Endothelial cell of umbilical vein (primary cell): ENCODE data around the gene PSD4. TPM values are rescaled to one million over a fixed set of nuclear protein-coding genes. Genes with fewer than 3 reads are reported as not detected.

Experiments
- BruUV-seq: library from RNA; stranded (reverse); fragments of 400-500 nt; replicated peaks from 2 replicates; lab custom pipeline; 2021; lab: Mats Ljungman, UMichigan
- CTCF ChIA-PET: fragments of 300-600, 350-600 bp; sonication (Branson Sonifier 250); formaldehyde crosslinking; loops from one replicate; lab custom pipeline; 2021; ENCODE audit warnings: antibody characterized with exemption, inconsistent platforms; lab: Charles Lee
- POLR2A ChIA-PET: fragments of 300-600, 350-600 bp; sonication (Branson Sonifier 250); formaldehyde crosslinking; loops from one replicate; lab custom pipeline; 2021; ENCODE audit warnings: antibody characterized with exemption, inconsistent platforms; lab: Charles Lee
- DNase-seq: peaks from one replicate; pipeline ENCODE4 v3.0.0-alpha.2; 2011; ENCODE audit warnings: low read depth, low spot score
- FAIRE-seq: peaks from 2 replicates; lab custom pipeline; 2011; peaks lifted over from hg19 to GRCh38; lab: Jason Lieb, UNC
- H2AFZ ChIP-seq: 2 replicates; pipeline ENCODE4 v1.6.0; 2012; ENCODE audit warnings: low read depth, low read length, control low read depth, inconsistent platforms
- H3K27ac ChIP-seq: 2 replicates; pipeline ENCODE4 v1.5.1; 2011; ENCODE audit warnings: low read depth, mild to moderate bottlenecking, control low read depth, low read length, moderate library complexity; ENCODE audit not compliant: insufficient read depth
- H3K27me3 ChIP-seq, 2 experiments: 2 replicates each; pipeline versions ENCODE4 v1.6.0 to v1.6.1; 2011; ENCODE audit warnings: low read length in 2 of 2, mixed read lengths in 1 of 2; ENCODE audit not compliant: control insufficient read depth in 2 of 2, insufficient read depth in 2 of 2
- H3K36me3 ChIP-seq, 2 experiments: 2 replicates in 1 of 2; 3 replicates in 1 of 2; pipeline ENCODE4 v1.5.1; 2011; ENCODE audit warnings: low read length in 2 of 2, mild to moderate bottlenecking in 1 of 2, moderate library complexity in 1 of 2; ENCODE audit not compliant: control insufficient read depth in 2 of 2, insufficient read depth in 2 of 2; ENCODE audit errors: extremely low read depth in 1 of 2
- H3K4me1 ChIP-seq: 3 replicates; pipeline ENCODE4 v1.5.1; 2011; ENCODE audit warnings: mild to moderate bottlenecking, low read length; ENCODE audit not compliant: control insufficient read depth, insufficient read depth; ENCODE audit errors: extremely low read depth
- H3K4me2 ChIP-seq: 2 replicates; pipeline ENCODE4 v1.6.1; 2011; ENCODE audit warnings: low read length, control low read depth, mixed read lengths; ENCODE audit not compliant: insufficient read depth
- H3K4me3 ChIP-seq, 3 experiments: fragments of 200-600 bp in 1 of 3; sonication (generic), shearing (Covaris generic) in 1 of 3; replicated peaks in 1 of 3; 2 replicates each; pipeline ENCODE4 v1.5.1; 2011 to 2016; ENCODE audit warnings: control low read depth in 3 of 3, low read length in 3 of 3, mild to moderate bottlenecking in 2 of 3, inconsistent platforms in 1 of 3, low read depth in 1 of 3, moderate library complexity in 1 of 3; ENCODE audit not compliant: insufficient read depth in 1 of 3
- H3K79me2 ChIP-seq: 2 replicates; pipeline ENCODE4 v1.6.0; 2012; ENCODE audit warnings: low read length, inconsistent platforms; ENCODE audit not compliant: control insufficient read depth, insufficient read depth
- H3K9ac ChIP-seq: replicated peaks from 2 replicates; pipeline ENCODE3; 2011; ENCODE audit warnings: low read length, control low read depth; ENCODE audit not compliant: insufficient read depth; ENCODE audit errors: extremely low read depth
- H3K9me1 ChIP-seq: replicated peaks from 3 replicates; pipeline ENCODE4 v1.6.0; 2011; ENCODE audit warnings: mild to moderate bottlenecking, low read length; ENCODE audit not compliant: control insufficient read depth, insufficient read depth; ENCODE audit errors: extremely low read depth
- H3K9me3 ChIP-seq: replicated peaks from 2 replicates; pipeline ENCODE4 v1.5.1; 2012; ENCODE audit warnings: low read length, inconsistent platforms; ENCODE audit not compliant: control insufficient read depth, insufficient read depth
- H4K20me1 ChIP-seq: replicated peaks from 2 replicates; pipeline ENCODE3; 2011; ENCODE audit warnings: mild to moderate bottlenecking, low read length; ENCODE audit not compliant: control insufficient read depth, insufficient read depth; ENCODE audit errors: extremely low read depth
- CTCF ChIP-seq, 2 donors: IDR thresholded peaks; 1 replicate in 1 of 2; 2 replicates in 1 of 2; pipeline ENCODE4 v1.5.1; 2011; ENCODE audit warnings: low read length in 2 of 2, mild to moderate bottlenecking in 2 of 2, moderate library complexity in 2 of 2, control low read depth in 1 of 2, inconsistent platforms in 1 of 2, low read depth in 1 of 2; ENCODE audit not compliant: insufficient read depth in 1 of 2; ENCODE audit errors: extremely low read depth in 1 of 2
- EZH2 ChIP-seq: IDR thresholded peaks from 2 replicates; pipeline ENCODE4 v1.6.1; 2012; ENCODE audit warnings: borderline replicate concordance, low read depth, mild to moderate bottlenecking, moderate library complexity, low read length, inconsistent platforms; ENCODE audit not compliant: severe bottlenecking
- FOS ChIP-seq: IDR thresholded peaks from 2 replicates; pipeline ENCODE4 v1.6.1; 2011; ENCODE audit warnings: mild to moderate bottlenecking, low read length, moderate library complexity, borderline replicate concordance; ENCODE audit not compliant: insufficient read depth
- GATA2 ChIP-seq: IDR thresholded peaks from 2 replicates; pipeline ENCODE4 v1.7.0; 2011; ENCODE audit warnings: low read depth, mild to moderate bottlenecking, moderate library complexity, mixed read lengths, low read length; ENCODE audit not compliant: insufficient read length, insufficient read depth
- JUN ChIP-seq: IDR thresholded peaks from 2 replicates; pipeline ENCODE4 v1.6.1; 2011; ENCODE audit warnings: borderline replicate concordance, low read depth; ENCODE audit not compliant: insufficient read length, insufficient read depth
- MYC ChIP-seq: IDR thresholded peaks from one replicate; pipeline ENCODE4 v1.6.1; 2011; ENCODE audit warnings: mild to moderate bottlenecking, low read depth, low read length
- POLR2A ChIP-seq: IDR thresholded peaks from 2 replicates; pipeline ENCODE4 v1.6.1; 2012; ENCODE audit warnings: low read depth, mild to moderate bottlenecking, control low read depth, low read length
- POLR2AphosphoS5 ChIP-seq: IDR thresholded peaks from 2 replicates; pipeline ENCODE4 v1.6.1; 2012; ENCODE audit warnings: low read depth, mild to moderate bottlenecking, control low read depth, low read length, moderate library complexity; ENCODE audit not compliant: insufficient read depth
- dilution Hi-C: fragments of 300-500 bp; cut with MboI; formaldehyde crosslinking; loops from one replicate; pipeline ENCODE4 v1.15.0; 2019; ENCODE audit warnings: low sequenced_read_pairs; ENCODE audit not compliant: extremely low pct_ligation_motif_present
- intact Hi-C: fragments of 100-400 bp; cut with micrococcal nuclease; formaldehyde crosslinking; loops from one replicate; pipeline ENCODE4 v1.10.0; 2022
- polyA plus RNA-seq, 4 experiments: library from polyadenylated mRNA; depleted of rRNA in 3 of 4; stranded (reverse) in 3 of 4; unstranded in 1 of 4; fragments of >200 nt; gene quantifications; 2 replicates each; pipeline versions ENCODE4 v1.2.1 to v1.2.3, GENCODE V29; 2011 to 2012; ENCODE audit warnings: missing spikeins in 1 of 4
- total RNA-seq: library from RNA; stranded (reverse); gene quantifications from 2 replicates; pipeline ENCODE4 v1.2.3, GENCODE V29; 2021
- TF ChIP-seq, protein P1 (sequence below): IDR thresholded peaks from 2 replicates; pipeline ENCODE4 v1.6.1; 2011; ENCODE audit not compliant: insufficient read depth, insufficient read length

The PSD4 gene
- total and polyA plus RNA-seq, 2 donors (not counting 3 experiments of a cell fraction or from before 2014, with no cell fraction given) = 0.01 to 0.24 TPM

- CTCF ChIA-PET = interaction anchor here (0.8 to 5.3 kb wide), 7 partner anchors 17 to 208 kb away, joined by 3 to 48 read pairs (median 4); no protein-coding TSS in a partner anchor
- no TSS peak for BruUV-seq
Measured at GRCh38 chr2:113162869-113163268, 10.9 kb upstream of the PSD4 start.

More at GRCh38 chr2:113162869-113163268, 10.9 kb upstream of the PSD4 start:
- intact Hi-C loops (loop anchor here (2.0 kb wide), 1 partner anchor 36 kb away; no protein-coding TSS in a partner anchor), dilution Hi-C loops (no loop called here)
- Histone ChIP-seq H3K9me3 (no peaks in the 10 kb centered on the region), H3K79me2 (no peaks in the 10 kb centered on the region), H3K9me1 (no peaks in the 10 kb centered on the region), H3K36me3 (no peaks in the 10 kb centered on the region), H2AFZ (no peak overlapping the region), H3K27ac (no peak overlapping the region), H4K20me1 (no peaks in the 10 kb centered on the region), H3K4me3 (no peak overlapping the region), H3K4me1 (peaks cover 8% of the 10 kb centered on the region), H3K27me3 (peaks cover 3 to 28% of the 10 kb centered on the region in 2 experiments), H3K9ac (no peak overlapping the region), H3K4me2 (no peak overlapping the region)
- POLR2A ChIA-PET = interaction anchor here (0.5 kb wide), 1 partner anchor 12 kb away, joined by 3 read pairs; no protein-coding TSS in a partner anchor
- TF ChIP-seq POLR2A (no peak), JUN (no peak), EZH2 (no peak), MYC (no peak), POLR2AphosphoS5 (peak; percentile 74), GATA2 (peak; percentile 79), CTCF (IDR thresholded peaks at IDR 0.05; ENCODE audit: extremely low read depth in 1 of 2, insufficient read depth in 1 of 2, low read depth in 1 of 2, low read length in 2 of 2) (no peak), FOS (no peak)
- TF ChIP-seq, protein P1, sequence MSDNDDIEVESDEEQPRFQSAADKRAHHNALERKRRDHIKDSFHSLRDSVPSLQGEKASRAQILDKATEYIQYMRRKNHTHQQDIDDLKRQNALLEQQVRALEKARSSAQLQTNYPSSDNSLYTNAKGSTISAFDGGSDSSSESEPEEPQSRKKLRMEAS = no peak
- FAIRE-seq (peak; percentile 21), DNase-seq (peak; percentile 73)
